HCT116 (cell line): ENCODE data around the gene CCDC121.
"Not testable (repeated sequence)": the region's sequence is repeated elsewhere in the genome, so short reads cannot be mapped to it uniquely, and the experiment has no call there.

Experiments
- EZH2phosphoT487 ChIP-seq: fragments of 200-600 bp; IDR thresholded peaks from 2 replicates; pipeline ENCODE4 v1.6.1; 2018; ENCODE audit warnings: antibody characterized with exemption, borderline replicate concordance
- POLR2A ChIP-seq: IDR thresholded peaks from 2 replicates; pipeline ENCODE4 v1.7.0; 2011; ENCODE audit warnings: borderline replicate concordance; ENCODE audit not compliant: insufficient read depth, insufficient read length; ENCODE audit errors: extremely low read depth
- RAD21 ChIP-seq: IDR thresholded peaks from 2 replicates; pipeline ENCODE4 v1.6.1; 2012; ENCODE audit warnings: low read depth, mild to moderate bottlenecking
- SRF ChIP-seq: IDR thresholded peaks from 2 replicates; pipeline ENCODE4 v1.6.1; 2012; ENCODE audit warnings: low read depth
- ZBTB33 ChIP-seq: IDR thresholded peaks from 2 replicates; pipeline ENCODE4 v1.6.1; 2011; ENCODE audit warnings: mild to moderate bottlenecking, low read length, moderate library complexity; ENCODE audit not compliant: insufficient replicate concordance; ENCODE audit errors: extremely low read depth
- TF ChIP-seq, protein P1 (sequence below), 3 experiments: fragments of 200-600 bp in 1 of 3; sonication (generic) in 1 of 3; IDR thresholded peaks in 2 of 3; conservative IDR thresholded peaks in 1 of 3; 2 replicates each; pipeline ENCODE4 v1.5.1; 2012 to 2017; ENCODE audit warnings: low read depth in 2 of 3, low read length in 2 of 3, antibody characterized with exemption in 1 of 3, borderline replicate concordance in 1 of 3, control low read depth in 1 of 3, mild to moderate bottlenecking in 1 of 3, mixed read lengths in 1 of 3, mixed run types in 1 of 3, moderate library complexity in 1 of 3; ENCODE audit not compliant: insufficient read depth in 1 of 3

- not testable (repeated sequence) for TF ChIP-seq RAD21, SRF, ZBTB33, EZH2phosphoT487, POLR2A
- TF ChIP-seq, protein P1, sequence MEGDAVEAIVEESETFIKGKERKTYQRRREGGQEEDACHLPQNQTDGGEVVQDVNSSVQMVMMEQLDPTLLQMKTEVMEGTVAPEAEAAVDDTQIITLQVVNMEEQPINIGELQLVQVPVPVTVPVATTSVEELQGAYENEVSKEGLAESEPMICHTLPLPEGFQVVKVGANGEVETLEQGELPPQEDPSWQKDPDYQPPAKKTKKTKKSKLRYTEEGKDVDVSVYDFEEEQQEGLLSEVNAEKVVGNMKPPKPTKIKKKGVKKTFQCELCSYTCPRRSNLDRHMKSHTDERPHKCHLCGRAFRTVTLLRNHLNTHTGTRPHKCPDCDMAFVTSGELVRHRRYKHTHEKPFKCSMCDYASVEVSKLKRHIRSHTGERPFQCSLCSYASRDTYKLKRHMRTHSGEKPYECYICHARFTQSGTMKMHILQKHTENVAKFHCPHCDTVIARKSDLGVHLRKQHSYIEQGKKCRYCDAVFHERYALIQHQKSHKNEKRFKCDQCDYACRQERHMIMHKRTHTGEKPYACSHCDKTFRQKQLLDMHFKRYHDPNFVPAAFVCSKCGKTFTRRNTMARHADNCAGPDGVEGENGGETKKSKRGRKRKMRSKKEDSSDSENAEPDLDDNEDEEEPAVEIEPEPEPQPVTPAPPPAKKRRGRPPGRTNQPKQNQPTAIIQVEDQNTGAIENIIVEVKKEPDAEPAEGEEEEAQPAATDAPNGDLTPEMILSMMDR (IDR thresholded peaks at IDR 0.05 in 2 of 3, conservative IDR thresholded peaks at IDR 0.05 in 1 of 3; ENCODE audit: borderline replicate concordance in 1 of 3, insufficient read depth in 1 of 3, low read depth in 2 of 3, low read length in 2 of 3) = not testable (repeated sequence)
Measured at GRCh38 chr2:27594020-27594703, 34.6 kb downstream of the CCDC121 start.
